HUES6 (cell line): ENCODE results near the gene COL24A1.
"Not testable (repeated sequence)": the region's sequence is repeated elsewhere in the genome, so short reads cannot be mapped to it uniquely, and the experiment has no call there.

ENCODE experiments used
- H3K27ac ChIP-seq: 2 replicates; pipeline ENCODE4 v1.7.0; 2013; ENCODE audit warnings: low read depth, mild to moderate bottlenecking, low read length, inconsistent platforms
- H3K27me3 ChIP-seq: 2 replicates; pipeline ENCODE4 v1.6.1; 2013; ENCODE audit warnings: low read length; ENCODE audit not compliant: control insufficient read depth, insufficient read depth
- H3K36me3 ChIP-seq: 2 replicates; pipeline ENCODE4 v1.6.1; 2013; ENCODE audit warnings: low read length; ENCODE audit not compliant: control insufficient read depth, insufficient read depth
- H3K4me1 ChIP-seq: 2 replicates; pipeline ENCODE4 v1.6.1; 2013; ENCODE audit warnings: low read length; ENCODE audit not compliant: control insufficient read depth, insufficient read depth
- H3K4me3 ChIP-seq: 2 replicates; pipeline ENCODE4 v1.5.1; 2013; ENCODE audit warnings: low read depth, low read length
- H3K9ac ChIP-seq: one replicate; pipeline ENCODE4 v1.6.1; 2013; ENCODE audit warnings: mild to moderate bottlenecking, low read length
- H3K9me3 ChIP-seq: 2 replicates; pipeline ENCODE4 v1.6.1; 2013; ENCODE audit warnings: low read depth, low read length; ENCODE audit not compliant: control insufficient read depth, insufficient read depth

The COL24A1 gene

DNA sequence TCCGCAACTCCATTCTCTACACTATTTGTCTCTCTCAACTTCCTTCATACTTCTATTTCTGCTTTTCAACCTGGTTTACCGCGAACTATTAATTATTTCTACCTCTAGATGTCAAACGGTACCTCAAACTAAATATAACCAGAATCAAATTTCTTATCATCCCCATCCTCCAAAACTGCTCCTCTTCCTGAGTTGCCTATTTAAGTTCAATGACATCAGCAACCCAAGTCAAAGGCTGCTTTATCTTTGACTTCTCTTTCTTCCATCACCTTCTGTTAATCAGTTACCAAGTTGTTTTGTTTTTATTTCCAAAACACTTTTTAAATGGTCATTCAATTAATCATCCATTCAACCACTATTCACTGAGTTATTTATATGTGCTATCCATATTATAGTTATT, 171.9 kb downstream of the COL24A1 start:
- no peak overlapping the region for H3K9ac ChIP-seq
- no peaks in the 10 kb centered on the region for H3K27me3 ChIP-seq
- H3K9me3 ChIP-seq: no peaks in the 10 kb centered on the region
- H3K36me3 ChIP-seq: no peaks in the 10 kb centered on the region
- H3K4me1 ChIP-seq: no peaks in the 10 kb centered on the region
- H3K27ac ChIP-seq: no peak overlapping the region
- H3K4me3 ChIP-seq: no peak overlapping the region

DNA sequence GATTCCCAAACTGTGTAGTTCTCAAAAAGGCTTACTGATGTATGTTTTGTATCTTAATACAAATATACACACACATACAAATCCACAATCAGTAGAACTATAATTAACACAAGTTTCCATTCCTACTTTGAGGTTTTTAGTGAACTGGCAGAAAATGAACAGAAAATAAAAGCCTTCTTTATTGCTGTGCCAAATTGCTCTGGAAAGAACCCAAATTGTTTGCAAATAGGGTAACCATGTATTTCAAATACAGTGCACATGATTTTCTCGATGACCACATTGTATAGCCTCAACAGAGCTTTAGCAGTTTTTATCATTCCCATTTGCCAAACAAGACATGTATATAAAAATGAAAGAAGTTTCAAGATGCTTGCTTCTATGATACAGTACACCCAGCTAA, 173.3 kb downstream of the COL24A1 start:
- no peak overlapping the region for H3K27ac ChIP-seq
- H3K36me3 ChIP-seq: no peaks in the 10 kb centered on the region
- no peaks in the 10 kb centered on the region for H3K4me1 ChIP-seq
- H3K9ac ChIP-seq: no peak overlapping the region
- no peaks in the 10 kb centered on the region for H3K27me3 ChIP-seq
- no peaks in the 10 kb centered on the region for H3K9me3 ChIP-seq
- H3K4me3 ChIP-seq: no peak overlapping the region

DNA sequence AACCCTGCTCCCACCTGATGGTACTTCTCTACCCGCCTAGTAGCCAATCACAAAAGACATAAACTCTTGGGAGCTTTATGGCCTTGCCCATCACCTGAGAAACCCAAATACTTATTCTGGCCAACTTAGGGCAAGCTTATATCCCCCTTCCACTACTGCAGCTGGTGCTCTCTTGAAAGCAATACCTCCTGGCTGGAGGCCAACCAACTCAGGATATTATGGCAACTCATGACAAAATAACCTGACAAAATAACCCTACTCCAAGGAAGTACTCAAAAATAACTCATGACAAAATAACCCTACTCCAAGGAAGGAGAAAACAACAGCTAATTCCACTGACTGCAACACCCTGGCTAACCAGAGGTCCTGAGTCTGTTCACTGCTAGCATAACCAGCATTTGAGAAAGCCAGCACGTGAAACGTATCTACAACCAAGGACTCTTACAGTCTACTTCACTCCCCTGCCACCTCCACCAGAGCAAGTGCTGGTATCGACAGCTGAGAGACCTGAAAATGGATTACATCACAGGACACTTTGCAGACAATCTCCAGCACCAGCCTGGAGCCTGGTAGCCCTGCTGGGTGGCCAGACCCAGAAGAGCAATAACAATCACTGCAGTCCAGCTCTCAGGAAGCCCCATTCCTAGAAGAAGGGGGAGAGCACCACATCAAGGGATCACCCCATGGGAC, 179.9 kb downstream of the COL24A1 start:
- H3K9ac ChIP-seq: no peak overlapping the region
- no peaks in the 10 kb centered on the region for H3K36me3 ChIP-seq
- H3K9me3 ChIP-seq: no peaks in the 10 kb centered on the region
- H3K27me3 ChIP-seq: no peaks in the 10 kb centered on the region
- no peak overlapping the region for H3K4me3 ChIP-seq
- H3K4me1 ChIP-seq: peaks cover 16% of the 10 kb centered on the region
- no peak overlapping the region for H3K27ac ChIP-seq

DNA sequence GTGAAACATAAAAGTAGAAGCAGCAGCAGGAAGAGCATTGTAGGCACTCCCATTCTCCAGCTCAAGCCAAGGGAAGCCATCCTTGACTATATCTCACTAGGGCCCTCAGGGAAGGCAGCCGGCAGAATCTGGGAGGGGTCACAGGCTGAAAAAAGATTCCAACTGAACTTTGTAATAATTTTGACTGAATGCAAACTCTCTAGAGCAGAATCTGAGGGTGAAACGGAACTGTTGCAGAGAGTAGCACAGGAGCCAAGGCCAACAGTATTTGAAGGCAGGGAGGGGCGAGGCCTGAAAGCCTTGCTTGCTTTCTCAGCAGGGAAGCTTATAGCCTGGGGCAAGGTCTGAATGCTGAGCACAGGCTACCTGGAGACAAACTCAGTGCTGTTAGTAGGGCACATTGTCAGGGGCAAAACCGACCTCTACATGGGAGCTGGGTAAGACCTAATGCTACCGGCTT, 180.6 kb downstream of the COL24A1 start:
- Histone ChIP-seq H3K36me3 (no peaks in the 10 kb centered on the region), H3K27me3 (no peaks in the 10 kb centered on the region), H3K9ac (no peak overlapping the region), H3K4me3 (peak overlapping the region; percentile 17), H3K4me1 (peaks cover 16% of the 10 kb centered on the region), H3K27ac (no peak overlapping the region), H3K9me3 (no peaks in the 10 kb centered on the region)

GRCh38 chr1:85962457-85962856, 194.1 kb downstream of the COL24A1 start:
- Histone ChIP-seq H3K27me3 (no peaks in the 10 kb centered on the region), H3K36me3 (no peaks in the 10 kb centered on the region), H3K9ac (no peak overlapping the region), H3K27ac (no peak overlapping the region), H3K4me3 (no peak overlapping the region), H3K9me3 (no peaks in the 10 kb centered on the region), H3K4me1 (peaks cover 3% of the 10 kb centered on the region; the same call in 1 of the 2 replicates)

- Histone ChIP-seq H3K4me1 (no peaks in the 10 kb centered on the region), H3K27me3 (no peaks in the 10 kb centered on the region), H3K9me3 (no peaks in the 10 kb centered on the region), H3K27ac (no peak overlapping the region), H3K9ac (no peak overlapping the region), H3K4me3 (no peak overlapping the region), H3K36me3 (no peaks in the 10 kb centered on the region)
Observed at GRCh38 chr1:85957760-85958159, 198.8 kb downstream of the COL24A1 start.

- H3K27me3 ChIP-seq, H3K27ac ChIP-seq, H3K9me3 ChIP-seq, H3K9ac ChIP-seq, H3K4me1 ChIP-seq, H3K36me3 ChIP-seq, H3K4me3 ChIP-seq: not testable (repeated sequence)
Observed at GRCh38 chr1:85955218-85955617, 201.4 kb downstream of the COL24A1 start.

DNA sequence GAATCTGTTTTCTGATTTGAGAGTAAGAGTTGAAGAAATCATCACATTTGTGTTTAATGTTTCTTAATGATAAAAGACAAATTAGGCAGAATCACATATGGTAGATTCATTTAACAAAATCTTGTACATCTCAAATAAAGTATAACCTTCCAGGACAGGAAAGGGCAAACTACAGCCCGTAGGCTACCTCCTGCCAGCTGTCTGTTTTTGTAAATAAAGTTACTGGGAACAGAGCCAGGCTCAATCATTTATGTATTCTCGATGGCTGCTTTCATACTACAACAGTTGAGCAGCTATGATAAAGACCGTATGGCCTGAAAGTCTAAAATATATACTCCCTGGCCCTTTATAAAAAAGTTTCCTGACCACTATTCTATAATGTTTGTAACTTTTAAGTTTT, 204.1 kb downstream of the COL24A1 start:
- no peaks in the 10 kb centered on the region for H3K36me3 ChIP-seq
- no peaks in the 10 kb centered on the region for H3K27me3 ChIP-seq
- no peak overlapping the region for H3K27ac ChIP-seq

GRCh38 chr1:85947186-85947585, 209.4 kb downstream of the COL24A1 start:
- Histone ChIP-seq H3K9ac (no peak overlapping the region), H3K4me3 (no peak overlapping the region), H3K36me3 (no peaks in the 10 kb centered on the region), H3K27me3 (no peaks in the 10 kb centered on the region), H3K4me1 (no peaks in the 10 kb centered on the region), H3K27ac (no peak overlapping the region), H3K9me3 (no peaks in the 10 kb centered on the region)

More for the DNA sequence above, 204.1 kb downstream of the COL24A1 start:
- no peaks in the 10 kb centered on the region for H3K9me3 ChIP-seq
- H3K9ac ChIP-seq: no peak overlapping the region
- no peak overlapping the region for H3K4me3 ChIP-seq
- H3K4me1 ChIP-seq: no peaks in the 10 kb centered on the region

DNA sequence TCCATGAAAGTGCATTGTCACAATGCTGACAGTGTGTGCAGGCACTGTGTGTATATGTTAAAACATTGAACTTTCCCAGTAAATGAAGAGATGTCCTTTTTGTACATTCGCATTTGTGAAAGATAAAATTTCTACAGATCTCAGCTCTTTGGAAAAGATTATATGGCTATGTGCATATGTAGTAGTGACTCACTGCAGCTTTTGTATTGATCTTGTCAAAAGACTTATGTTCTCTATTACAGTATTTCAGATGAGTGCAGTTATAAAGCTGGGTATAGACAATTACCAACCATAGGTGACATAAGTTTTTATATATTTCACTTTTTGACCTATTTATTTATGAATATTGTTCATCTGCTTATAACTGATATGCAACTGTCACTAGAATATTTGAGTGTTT, 212.6 kb downstream of the COL24A1 start:
- H3K4me1 ChIP-seq: no peaks in the 10 kb centered on the region
- no peaks in the 10 kb centered on the region for H3K36me3 ChIP-seq
- no peaks in the 10 kb centered on the region for H3K9me3 ChIP-seq
- no peak overlapping the region for H3K4me3 ChIP-seq
- H3K27ac ChIP-seq: no peak overlapping the region
- H3K9ac ChIP-seq: no peak overlapping the region
- no peaks in the 10 kb centered on the region for H3K27me3 ChIP-seq

- Histone ChIP-seq H3K36me3 (no peaks in the 10 kb centered on the region), H3K27ac (no peak overlapping the region), H3K9ac (no peak overlapping the region), H3K9me3 (no peaks in the 10 kb centered on the region), H3K27me3 (no peaks in the 10 kb centered on the region), H3K4me3 (no peak overlapping the region), H3K4me1 (no peaks in the 10 kb centered on the region)
Observed at GRCh38 chr1:85943526-85943925, 213.0 kb downstream of the COL24A1 start.
